DND-41 (cell line): ENCODE measurements around the gene GRM6.

Experiments used
- CTCF ChIP-seq: IDR thresholded peaks from 2 replicates; pipeline ENCODE4 v1.5.1; 2012; ENCODE audit warnings: borderline replicate concordance, low read length, moderate library complexity, mild to moderate bottlenecking; ENCODE audit not compliant: poor library complexity, severe bottlenecking; ENCODE audit errors: extremely low read depth
- EZH2 ChIP-seq: IDR thresholded peaks from 3 replicates; pipeline ENCODE4 v1.6.1; 2012; ENCODE audit warnings: borderline replicate concordance, low read depth, mild to moderate bottlenecking, moderate library complexity, low read length, inconsistent platforms; ENCODE audit not compliant: severe bottlenecking

- TF ChIP-seq CTCF = peak; percentile 38
- TF ChIP-seq EZH2 = no peak
Measured at GRCh38 chr5:179008667-179009066, 13.5 kb upstream of the GRM6 start.
